WTC11 (cell line): ENCODE data around the gene CYP19A1. TPM values are rescaled to one million over a fixed set of nuclear protein-coding genes. Genes with fewer than 3 reads are reported as not detected.

ENCODE experiments used
- ATAC-seq: fragments of 200-7000 bp; cut with Tn5 transposase; 2 replicates; pipeline ENCODE4 v1.10.0; 2021; ENCODE audit warnings: mild to moderate bottlenecking, moderate library complexity
- CTCF ChIA-PET: fragments of 300-600 bp; sonication (Branson Sonifier 250); formaldehyde crosslinking; loops from one replicate; lab custom pipeline; 2021; ENCODE audit warnings: antibody characterized with exemption; lab: Charles Lee
- POLR2A ChIA-PET: fragments of 350-600 bp; sonication (Branson Sonifier 250); formaldehyde crosslinking; loops from one replicate; lab custom pipeline; 2021; ENCODE audit warnings: antibody characterized with exemption; lab: Charles Lee
- DNase-seq: peaks from one replicate; pipeline ENCODE4 v3.0.0; 2021; ENCODE audit warnings: low spot score
- H3K27ac Mint-ChIP-seq: 2 replicates; pipeline ENCODE4 v1.8.0; 2021; ENCODE audit warnings: mixed read lengths
- H3K27me3 Mint-ChIP-seq: 2 replicates; pipeline ENCODE4 v1.8.0; 2021; ENCODE audit warnings: low read depth, mild to moderate bottlenecking, moderate library complexity, mixed read lengths
- H3K36me3 Mint-ChIP-seq: 2 replicates; pipeline ENCODE4 v1.8.0; 2021; ENCODE audit warnings: mixed read lengths
- H3K4me1 Mint-ChIP-seq: 2 replicates; pipeline ENCODE4 v1.8.0; 2022; ENCODE audit warnings: mixed read lengths
- H3K4me3 Mint-ChIP-seq: 2 replicates; pipeline ENCODE4 v1.8.0; 2021; ENCODE audit warnings: mild to moderate bottlenecking, moderate library complexity, mixed read lengths
- H3K9me3 Mint-ChIP-seq: 2 replicates; pipeline ENCODE4 v1.8.0; 2021; ENCODE audit warnings: mixed read lengths
- CBFB ChIP-seq: sonication (generic); formaldehyde crosslinking; IDR thresholded peaks from 2 replicates; pipeline ENCODE4 v1.8.1; 2022; ENCODE audit warnings: mild to moderate bottlenecking, low read depth, missing genetic modification reagents
- CREB1 ChIP-seq: sonication (generic); formaldehyde crosslinking; IDR thresholded peaks from 2 replicates; pipeline ENCODE4 v1.8.0; 2023; ENCODE audit warnings: mild to moderate bottlenecking, missing genetic modification reagents
- CTCF ChIP-seq: fragments of 200-600 bp; IDR thresholded peaks from 2 replicates; pipeline ENCODE4 v1.8.0; 2022; ENCODE audit warnings: antibody characterized with exemption
- E2F1 ChIP-seq: sonication (generic); formaldehyde crosslinking; IDR thresholded peaks from 2 replicates; pipeline ENCODE4 v1.8.0; 2022; ENCODE audit warnings: mild to moderate bottlenecking, missing genetic modification reagents
- E2F5 ChIP-seq: sonication (generic); formaldehyde crosslinking; IDR thresholded peaks from 2 replicates; pipeline ENCODE4 v1.8.1; 2022; ENCODE audit warnings: mild to moderate bottlenecking, moderate library complexity, missing genetic modification reagents
- FOXP4 ChIP-seq: sonication (generic); formaldehyde crosslinking; IDR thresholded peaks from 2 replicates; pipeline ENCODE4 v1.8.0; 2022; ENCODE audit warnings: mild to moderate bottlenecking, missing genetic modification reagents
- GTF2I ChIP-seq: fragments of 250-450 bp; sonication (Bioruptor Pico); conservative IDR thresholded peaks from 2 replicates; pipeline ENCODE4 v1.4.0; 2021; ENCODE audit warnings: mild to moderate bottlenecking
- MYBL2 ChIP-seq: sonication (generic); formaldehyde crosslinking; IDR thresholded peaks from 2 replicates; pipeline ENCODE4 v1.8.1; 2023; ENCODE audit warnings: mild to moderate bottlenecking, moderate library complexity, missing genetic modification reagents
- NFE2L1 ChIP-seq: sonication (generic); formaldehyde crosslinking; IDR thresholded peaks from 2 replicates; pipeline ENCODE4 v1.8.1; 2023; ENCODE audit warnings: missing genetic modification reagents
- NR3C1 ChIP-seq: sonication (generic); formaldehyde crosslinking; conservative IDR thresholded peaks from 2 replicates; pipeline ENCODE4 v1.8.1; 2023; ENCODE audit warnings: low read depth, mild to moderate bottlenecking, missing genetic modification reagents
- OVOL2 ChIP-seq: fragments of 250-450 bp; sonication (Bioruptor Pico); IDR thresholded peaks from 2 replicates; pipeline ENCODE4 v1.9.0; 2021; ENCODE audit warnings: mild to moderate bottlenecking, borderline replicate concordance
- PREB ChIP-seq: sonication (generic); formaldehyde crosslinking; IDR thresholded peaks from 2 replicates; pipeline ENCODE4 v1.8.1; 2022; ENCODE audit warnings: mild to moderate bottlenecking, missing genetic modification reagents, moderate library complexity, borderline replicate concordance
- RELA ChIP-seq: sonication (generic); formaldehyde crosslinking; IDR thresholded peaks from 2 replicates; pipeline ENCODE4 v1.8.1; 2022; ENCODE audit warnings: missing genetic modification reagents, mild to moderate bottlenecking, borderline replicate concordance
- RORB ChIP-seq: fragments of 250-450 bp; sonication (Bioruptor Pico); IDR thresholded peaks from 2 replicates; pipeline ENCODE4 v1.9.0; 2021; ENCODE audit warnings: mild to moderate bottlenecking
- SP1 ChIP-seq: sonication (generic); formaldehyde crosslinking; conservative IDR thresholded peaks from 2 replicates; pipeline ENCODE4 v1.8.1; 2022; ENCODE audit warnings: missing genetic modification reagents
- USF1 ChIP-seq: sonication (generic); formaldehyde crosslinking; IDR thresholded peaks from 2 replicates; pipeline ENCODE4 v1.8.0; 2022; ENCODE audit warnings: mild to moderate bottlenecking, missing genetic modification reagents
- ZBTB43 ChIP-seq: sonication (generic); formaldehyde crosslinking; IDR thresholded peaks from 2 replicates; pipeline ENCODE4 v1.8.1; 2023; ENCODE audit warnings: mild to moderate bottlenecking, missing genetic modification reagents
- ZNF121 ChIP-seq: sonication (generic); formaldehyde crosslinking; IDR thresholded peaks from 2 replicates; pipeline ENCODE4 v1.8.0; 2023; ENCODE audit warnings: missing genetic modification reagents
- ZNF138 ChIP-seq: sonication (generic); formaldehyde crosslinking; conservative IDR thresholded peaks from 2 replicates; pipeline ENCODE4 v1.8.1; 2022; ENCODE audit warnings: mild to moderate bottlenecking, moderate library complexity, missing genetic modification reagents
- ZNF219 ChIP-seq: sonication (generic); formaldehyde crosslinking; IDR thresholded peaks from 2 replicates; pipeline ENCODE4 v1.8.0; 2023; ENCODE audit warnings: missing genetic modification reagents, mild to moderate bottlenecking, borderline replicate concordance
- ZNF317 ChIP-seq: sonication (generic); formaldehyde crosslinking; IDR thresholded peaks from 2 replicates; pipeline ENCODE4 v1.8.1; 2023; ENCODE audit warnings: low read depth, mild to moderate bottlenecking, moderate library complexity, missing genetic modification reagents, borderline replicate concordance
- total RNA-seq: library from RNA; stranded (reverse); gene quantifications from 3 replicates; pipeline ENCODE4 v1.2.3, GENCODE V29; 2021

CYP19A1 gene
- total RNA-seq, 1 experiment from 2014 or later = not detected

GRCh38 chr15:51322621-51323296, 15.6 kb downstream of the CYP19A1 start:
- no peaks in the 10 kb centered on the region for H3K9me3 Mint-ChIP-seq
- DNase-seq = no peak
- CTCF ChIA-PET = interaction anchor here (0.9 to 1.4 kb wide), 3 partner anchors 60 to 130 kb away, joined by 3 read pairs; no protein-coding TSS in a partner anchor

GRCh38 chr15:51321316-51321715, 17.1 kb downstream of the CYP19A1 start:
- no peak for ATAC-seq
- H3K27ac Mint-ChIP-seq = no peak overlapping the region
- CTCF ChIA-PET = interaction anchor here (0.7 kb wide), 1 partner anchor 129 kb away, joined by 3 read pairs; no protein-coding TSS in a partner anchor
- H3K9me3 Mint-ChIP-seq = no peaks in the 10 kb centered on the region
- POLR2A ChIA-PET = no interaction called here
- H3K4me1 Mint-ChIP-seq = no peaks in the 10 kb centered on the region
- H3K4me3 Mint-ChIP-seq = no peak overlapping the region
- DNase-seq = no peak
- H3K27me3 Mint-ChIP-seq = peaks cover 7% of the 10 kb centered on the region
- H3K36me3 Mint-ChIP-seq = no peaks in the 10 kb centered on the region
- TF ChIP-seq E2F1 (CRISPR knock-in tag) = no peak
- TF ChIP-seq NR3C1 = no peak
- no peak for TF ChIP-seq ZNF138 (CRISPR knock-in tag)
- TF ChIP-seq ZBTB43 = no peak
- no peak for TF ChIP-seq CTCF
- TF ChIP-seq SP1 (CRISPR knock-in tag) = no peak
- TF ChIP-seq NFE2L1 = no peak
- TF ChIP-seq FOXP4 = no peak
- TF ChIP-seq RELA = no peak
- TF ChIP-seq RORB (CRISPR knock-in tag) = no peak
- TF ChIP-seq CREB1 (CRISPR knock-in tag) = no peak
- no peak for TF ChIP-seq ZNF121 (CRISPR knock-in tag)
- TF ChIP-seq CBFB (CRISPR knock-in tag) = no peak
- TF ChIP-seq ZNF219 (CRISPR knock-in tag) = no peak
- no peak for TF ChIP-seq ZNF317 (CRISPR knock-in tag)
- no peak for TF ChIP-seq OVOL2 (CRISPR knock-in tag)

More at GRCh38 chr15:51322621-51323296, 15.6 kb downstream of the CYP19A1 start:
- TF ChIP-seq E2F5 (no peak), MYBL2 (CRISPR knock-in tag) (no peak), GTF2I (CRISPR knock-in tag) (no peak), PREB (CRISPR knock-in tag) (no peak), USF1 (CRISPR knock-in tag) (no peak)
- TF ChIP-seq, all 79 proteins: peak for 0
- Mint-ChIP-seq H3K27me3 (peaks cover 14% of the 10 kb centered on the region), H3K4me3 (no peak overlapping the region), H3K4me1 (no peaks in the 10 kb centered on the region), H3K36me3 (no peaks in the 10 kb centered on the region), H3K27ac (no peak overlapping the region)
- ATAC-seq = no peak
- POLR2A ChIA-PET = interaction anchor here (1.2 kb wide), 1 partner anchor 31 kb away, joined by 3 read pairs; no protein-coding TSS in a partner anchor
